GM10266 (cell line): ENCODE measurements around the gene SULT4A1.

Experiments
- DNase-seq: peaks from one replicate; pipeline ENCODE4 v3.0.0; 2012; ENCODE audit errors: extremely low spot score
- TF ChIP-seq, protein P1 (sequence below): IDR thresholded peaks from 2 replicates; pipeline ENCODE4 v1.5.1; 2012; ENCODE audit warnings: mild to moderate bottlenecking, low read depth; ENCODE audit not compliant: control insufficient read depth, insufficient read depth; ENCODE audit errors: missing control alignments

Gene SULT4A1

DNA sequence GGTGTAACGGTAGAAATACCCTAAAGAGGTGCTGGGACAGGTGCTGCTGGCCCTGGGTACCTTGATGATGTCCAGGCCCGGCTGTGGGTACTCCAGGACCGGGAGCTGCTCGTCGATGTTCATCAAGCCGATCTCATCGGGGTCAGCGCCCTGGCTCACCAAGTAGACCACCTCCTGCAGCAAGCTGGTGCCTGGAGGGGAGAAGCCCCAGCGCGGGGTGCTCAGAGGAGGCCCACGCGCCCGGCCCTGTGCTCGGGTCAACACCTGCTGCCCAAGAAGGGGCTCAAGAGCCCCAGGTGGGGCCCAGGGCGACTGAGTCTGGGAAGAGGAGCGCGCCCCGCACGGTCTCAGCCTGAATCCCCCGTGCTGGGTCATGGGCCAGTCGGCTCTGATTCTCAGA, 20.6 kb downstream of the SULT4A1 start:
- DNase-seq: no peak
- TF ChIP-seq, protein P1, sequence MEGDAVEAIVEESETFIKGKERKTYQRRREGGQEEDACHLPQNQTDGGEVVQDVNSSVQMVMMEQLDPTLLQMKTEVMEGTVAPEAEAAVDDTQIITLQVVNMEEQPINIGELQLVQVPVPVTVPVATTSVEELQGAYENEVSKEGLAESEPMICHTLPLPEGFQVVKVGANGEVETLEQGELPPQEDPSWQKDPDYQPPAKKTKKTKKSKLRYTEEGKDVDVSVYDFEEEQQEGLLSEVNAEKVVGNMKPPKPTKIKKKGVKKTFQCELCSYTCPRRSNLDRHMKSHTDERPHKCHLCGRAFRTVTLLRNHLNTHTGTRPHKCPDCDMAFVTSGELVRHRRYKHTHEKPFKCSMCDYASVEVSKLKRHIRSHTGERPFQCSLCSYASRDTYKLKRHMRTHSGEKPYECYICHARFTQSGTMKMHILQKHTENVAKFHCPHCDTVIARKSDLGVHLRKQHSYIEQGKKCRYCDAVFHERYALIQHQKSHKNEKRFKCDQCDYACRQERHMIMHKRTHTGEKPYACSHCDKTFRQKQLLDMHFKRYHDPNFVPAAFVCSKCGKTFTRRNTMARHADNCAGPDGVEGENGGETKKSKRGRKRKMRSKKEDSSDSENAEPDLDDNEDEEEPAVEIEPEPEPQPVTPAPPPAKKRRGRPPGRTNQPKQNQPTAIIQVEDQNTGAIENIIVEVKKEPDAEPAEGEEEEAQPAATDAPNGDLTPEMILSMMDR: no peak

DNA sequence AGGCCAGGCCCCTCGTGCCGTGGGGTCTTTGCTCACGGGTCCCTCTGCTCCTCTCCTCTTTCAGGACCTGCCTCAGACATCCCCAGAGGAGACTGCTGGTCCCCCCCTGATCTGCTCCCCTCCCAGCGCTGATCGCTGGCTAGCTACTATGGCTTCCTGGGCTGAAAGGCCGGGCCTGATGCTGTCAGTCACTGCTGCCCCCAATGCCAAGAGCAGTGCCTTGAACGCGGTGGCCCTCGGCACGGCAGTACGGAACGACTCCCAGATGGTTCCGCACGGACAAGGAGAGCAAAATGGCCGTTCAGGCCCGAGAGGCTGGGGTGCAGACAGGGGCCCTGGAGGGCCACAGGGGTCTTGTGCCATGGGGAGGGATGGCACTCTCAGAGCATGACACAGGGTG, 21.5 kb downstream of the SULT4A1 start:
- no peak for DNase-seq
- TF ChIP-seq, protein P1: no peak

DNA sequence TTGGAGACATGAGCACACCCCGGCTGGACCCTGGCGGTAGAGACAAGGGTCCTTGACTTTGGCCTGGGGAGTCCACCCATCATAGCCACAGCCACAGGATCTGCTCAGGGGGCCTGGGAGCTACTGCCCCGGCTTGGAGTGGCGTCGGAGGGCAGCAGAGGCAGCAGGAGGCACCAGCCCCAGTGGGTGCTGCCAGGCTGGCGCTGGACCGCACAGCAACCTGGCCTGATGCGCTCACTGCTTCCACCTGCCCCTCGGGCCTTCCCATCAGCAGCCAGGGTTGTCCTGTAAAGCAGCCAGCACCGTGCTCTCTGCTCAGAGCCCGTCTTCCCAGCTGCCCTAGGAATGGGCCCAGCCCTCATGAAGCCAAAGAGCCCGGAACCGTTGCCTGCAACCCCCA, 21.9 kb downstream of the SULT4A1 start:
- DNase-seq: no peak
- TF ChIP-seq, protein P1: no peak

DNA sequence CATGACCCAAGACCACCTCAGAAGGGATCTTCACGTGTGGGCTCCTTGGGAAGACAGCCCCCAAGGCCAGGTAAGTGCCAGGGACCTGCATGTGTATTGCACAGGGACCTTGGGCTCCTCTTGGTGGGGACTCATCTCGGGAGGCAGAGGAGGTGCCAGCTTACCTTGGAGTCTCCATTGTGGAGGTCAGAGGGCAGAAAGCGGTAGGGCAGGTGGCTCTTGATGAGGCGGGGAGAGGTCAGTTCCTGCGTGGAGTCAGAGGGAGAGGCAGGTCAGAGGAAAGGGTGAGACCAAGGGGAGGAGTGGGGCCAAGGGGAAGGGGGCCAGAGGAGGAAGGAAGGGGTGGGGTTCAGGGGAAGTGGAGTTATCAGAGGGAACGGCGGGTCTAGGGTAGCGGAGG, 22.5 kb downstream of the SULT4A1 start:
- no peak for DNase-seq
- TF ChIP-seq, protein P1: no peak

DNA sequence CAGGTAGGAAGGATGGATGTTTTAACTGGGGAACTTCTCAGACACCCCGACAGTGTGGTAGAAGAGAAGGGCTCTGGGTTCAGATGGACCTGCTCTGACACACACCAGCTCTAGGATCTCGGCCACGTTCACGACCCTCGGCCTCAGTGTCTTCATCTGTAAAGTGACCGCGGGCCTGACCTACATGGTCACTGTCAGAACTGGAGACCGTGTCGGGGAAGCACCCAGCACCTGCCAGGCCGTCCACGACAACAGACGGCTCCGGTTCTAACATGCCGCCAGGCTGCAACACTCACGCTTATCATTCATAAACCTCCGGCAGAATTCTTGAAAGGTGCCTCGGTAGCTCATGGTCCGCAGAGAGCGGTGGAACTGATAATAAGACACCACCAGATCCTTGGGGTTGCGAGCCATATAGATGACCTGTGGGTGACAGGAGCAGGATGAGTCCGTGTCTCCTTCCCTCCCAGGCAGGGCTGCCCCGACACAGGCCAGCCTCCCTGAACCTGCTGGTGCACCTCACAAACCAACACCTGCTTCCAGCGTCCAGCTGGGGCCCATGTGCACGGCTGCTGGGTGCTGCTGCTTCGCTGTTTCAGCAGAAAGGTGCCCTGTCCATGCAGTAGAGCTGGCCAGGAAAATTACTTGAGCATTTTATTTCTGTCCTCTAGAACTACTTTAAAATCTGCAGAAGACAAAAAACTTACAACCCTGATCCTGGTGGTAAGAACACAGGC, 23.6 kb downstream of the SULT4A1 start:
- TF ChIP-seq, protein P1: no peak
- DNase-seq: no peak

DNA sequence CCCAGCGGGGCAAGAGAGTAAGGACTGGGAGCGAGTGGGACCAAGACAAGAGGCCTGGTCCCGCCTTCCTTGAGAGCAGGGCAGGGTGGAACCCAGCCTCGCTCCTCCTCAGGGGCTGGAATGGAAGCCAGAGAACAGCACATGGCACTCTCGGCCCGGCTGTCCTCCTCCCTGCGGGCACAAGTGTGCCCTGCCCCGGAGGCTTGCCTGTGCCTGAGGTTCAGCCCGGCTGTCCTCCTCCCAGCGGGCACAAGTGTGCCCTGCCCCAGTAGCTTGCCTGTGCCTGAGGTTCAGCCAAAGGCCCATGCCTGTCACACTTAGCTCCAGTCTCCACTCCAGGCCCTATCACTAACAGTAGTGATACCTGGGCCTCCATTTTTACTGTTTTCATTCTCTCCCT, 24.2 kb downstream of the SULT4A1 start:
- TF ChIP-seq, protein P1: no peak
- DNase-seq: no peak

DNA sequence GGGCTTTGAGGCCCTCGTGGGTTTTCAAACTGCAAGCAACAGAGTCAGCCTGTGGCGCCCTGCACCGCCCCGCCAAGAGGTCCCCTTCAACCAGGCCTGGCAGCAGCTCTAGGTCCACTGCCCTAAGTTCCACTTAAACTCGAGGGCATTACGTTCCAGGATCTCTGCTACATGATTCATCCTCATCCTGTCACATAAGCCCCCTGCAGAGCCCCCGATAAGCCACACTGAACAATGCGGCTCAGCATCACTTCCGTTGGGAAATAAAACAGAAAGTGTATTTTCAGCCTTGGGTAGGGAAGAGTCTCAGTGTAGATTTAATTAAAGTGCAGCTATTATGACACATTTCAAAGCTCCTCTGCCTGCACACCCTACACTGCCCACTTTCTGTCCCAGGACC, 24.6 kb downstream of the SULT4A1 start:
- TF ChIP-seq, protein P1: no peak
- DNase-seq: no peak
